ENCODE measurements around the gene MCHR1. TPM values are rescaled to one million over a fixed set of nuclear protein-coding genes. Genes with fewer than 3 reads are reported as not detected.

The MCHR1 gene
- total RNA-seq, 1 experiment from 2014 or later: 0.24 TPM

GRCh38 chr22:40721266-40721665 is 42.0 kb downstream of the MCHR1 start:
- Histone ChIP-seq H3K4me3 (no peak overlapping the region), H3K27me3 (ENCODE audit: insufficient read depth, low read depth) (no peaks in the 10 kb centered on the region), H3K79me2 (ENCODE audit: low read depth) (no peaks in the 10 kb centered on the region), H3F3A (ENCODE audit: insufficient read depth, low read depth) (peaks cover 17% of the 10 kb centered on the region; the same call in 1 of the 2 replicates), H2AFZ (no peak overlapping the region), H3K9me3 (ENCODE audit: insufficient read depth, low read depth) (no peaks in the 10 kb centered on the region), H3K4me1 (replicated peaks; ENCODE audit: insufficient read depth) (peaks cover 19% of the 10 kb centered on the region), H3K4me2 (peak overlapping the region; percentile 60), H3K27ac (peak overlapping the region; percentile 41; the same call in 1 of the 2 replicates), H4K20me1 (ENCODE audit: insufficient read depth) (no peaks in the 10 kb centered on the region), H3K9me2 (ENCODE audit: insufficient read depth) (no peaks in the 10 kb centered on the region), H3K36me3 (ENCODE audit: low read depth) (no peaks in the 10 kb centered on the region)
- ChIA-PET CTCF (interaction anchor here (0.7 kb wide), 1 partner anchor 158 kb away, joined by 3 read pairs; no protein-coding TSS in a partner anchor), POLR2A (ENCODE audit: unreplicated experiment) (no interaction called here)
- intact Hi-C loops (cut with micrococcal nuclease; ENCODE audit: unreplicated experiment): no loop called here
- TF ChIP-seq EZH2 (IDR thresholded peaks at IDR 0.05; ENCODE audit: low read depth) (no peak), CTCF (conservative IDR thresholded peaks at IDR 0.05) (no peak)
- BruUV-seq (replicated peaks): no TSS peak
- DNase-seq: peak in 1 of 2 experiments; percentile 71

- no TSS peak for BruUV-seq (replicated peaks)
Observed at GRCh38 chr22:40723396-40723933, 44.2 kb downstream of the MCHR1 start.

GRCh38 chr22:40726514-40726913 is 47.2 kb downstream of the MCHR1 start:
- intact Hi-C loops (cut with micrococcal nuclease; ENCODE audit: unreplicated experiment): no loop called here
- Histone ChIP-seq H3K27ac (no peak overlapping the region), H3K9me3 (ENCODE audit: insufficient read depth, low read depth) (no peaks in the 10 kb centered on the region), H2AFZ (no peak overlapping the region), H3K36me3 (ENCODE audit: low read depth) (no peaks in the 10 kb centered on the region), H4K20me1 (ENCODE audit: insufficient read depth) (no peaks in the 10 kb centered on the region), H3K79me2 (ENCODE audit: low read depth) (no peaks in the 10 kb centered on the region), H3K4me1 (replicated peaks; ENCODE audit: insufficient read depth) (peaks cover 11% of the 10 kb centered on the region), H3F3A (ENCODE audit: insufficient read depth, low read depth) (peaks cover 14% of the 10 kb centered on the region), H3K9me2 (ENCODE audit: insufficient read depth) (no peaks in the 10 kb centered on the region), H3K27me3 (ENCODE audit: insufficient read depth, low read depth) (no peaks in the 10 kb centered on the region), H3K4me2 (no peak overlapping the region), H3K4me3 (no peak overlapping the region)
- POLR2A ChIA-PET (ENCODE audit: unreplicated experiment): interaction anchor here (0.7 kb wide), 1 partner anchor 27 kb away, joined by 4 read pairs; no protein-coding TSS in a partner anchor
- CTCF ChIA-PET: interaction anchor here (0.5 to 0.7 kb wide), 2 partner anchors 33 to 1167 kb away, joined by 4 read pairs; no protein-coding TSS in a partner anchor
- BruUV-seq (replicated peaks): no TSS peak
- DNase-seq: no peak
- no peak for TF ChIP-seq CTCF (conservative IDR thresholded peaks at IDR 0.05)
- no peak for TF ChIP-seq EZH2 (IDR thresholded peaks at IDR 0.05; ENCODE audit: low read depth)

More at GRCh38 chr22:40723396-40723933, 44.2 kb downstream of the MCHR1 start:
- TF ChIP-seq EZH2 (IDR thresholded peaks at IDR 0.05; ENCODE audit: low read depth) (no peak), CTCF (conservative IDR thresholded peaks at IDR 0.05) (no peak)
- no peak overlapping the region for H3K27ac ChIP-seq
- H3K9me2 ChIP-seq (ENCODE audit: insufficient read depth): no peaks in the 10 kb centered on the region
- no peaks in the 10 kb centered on the region for H3K79me2 ChIP-seq (ENCODE audit: low read depth)
- H3K4me1 ChIP-seq (replicated peaks; ENCODE audit: insufficient read depth): peaks cover 19% of the 10 kb centered on the region
- peaks cover 17% of the 10 kb centered on the region; the same call in 1 of the 2 replicates for H3F3A ChIP-seq (ENCODE audit: insufficient read depth, low read depth)
- POLR2A ChIA-PET (ENCODE audit: unreplicated experiment): no interaction called here
- H3K4me2 ChIP-seq: no peak overlapping the region
- H3K27me3 ChIP-seq (ENCODE audit: insufficient read depth, low read depth): no peaks in the 10 kb centered on the region
- H3K4me3 ChIP-seq: no peak overlapping the region
- CTCF ChIA-PET: no interaction called here
- DNase-seq: no peak
- no peaks in the 10 kb centered on the region for H4K20me1 ChIP-seq (ENCODE audit: insufficient read depth)
- no peak overlapping the region for H2AFZ ChIP-seq
- H3K36me3 ChIP-seq (ENCODE audit: low read depth): no peaks in the 10 kb centered on the region
- no peaks in the 10 kb centered on the region for H3K9me3 ChIP-seq (ENCODE audit: insufficient read depth, low read depth)
- intact Hi-C loops (cut with micrococcal nuclease; ENCODE audit: unreplicated experiment): no loop called here

All from PC-9 (cell line).